Midbrain (tissue), 1 donor: ENCODE data around the gene MEIOB.

Source experiments
- DNase-seq: peaks from one replicate; lab custom pipeline; 2025; lab: John Stamatoyannopoulos, UW

MEIOB gene

GRCh38 chr16:1831186-1832075, 40.5 kb downstream of the MEIOB start:
- DNase-seq, result no peak

DNA sequence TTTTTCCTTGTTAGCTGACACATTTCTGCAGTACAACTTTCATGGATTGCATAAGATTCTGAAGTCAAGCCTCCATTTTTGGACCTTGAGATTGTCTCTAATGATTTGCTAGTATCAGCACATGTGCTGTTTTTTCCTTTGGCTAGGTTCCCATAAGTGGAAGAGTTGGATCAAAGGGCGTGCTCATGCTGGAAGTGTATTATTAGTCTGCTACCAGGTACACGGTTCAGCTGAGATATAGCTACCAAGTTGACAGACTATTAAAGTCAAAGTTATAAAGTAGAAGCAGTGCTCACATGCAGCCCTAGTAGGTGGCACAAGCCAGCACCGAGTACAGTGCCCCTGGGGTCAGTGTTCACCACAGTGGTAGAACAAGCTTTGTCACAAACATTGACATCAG, 41.8 kb downstream of the MEIOB start:
- no peak for DNase-seq

DNA sequence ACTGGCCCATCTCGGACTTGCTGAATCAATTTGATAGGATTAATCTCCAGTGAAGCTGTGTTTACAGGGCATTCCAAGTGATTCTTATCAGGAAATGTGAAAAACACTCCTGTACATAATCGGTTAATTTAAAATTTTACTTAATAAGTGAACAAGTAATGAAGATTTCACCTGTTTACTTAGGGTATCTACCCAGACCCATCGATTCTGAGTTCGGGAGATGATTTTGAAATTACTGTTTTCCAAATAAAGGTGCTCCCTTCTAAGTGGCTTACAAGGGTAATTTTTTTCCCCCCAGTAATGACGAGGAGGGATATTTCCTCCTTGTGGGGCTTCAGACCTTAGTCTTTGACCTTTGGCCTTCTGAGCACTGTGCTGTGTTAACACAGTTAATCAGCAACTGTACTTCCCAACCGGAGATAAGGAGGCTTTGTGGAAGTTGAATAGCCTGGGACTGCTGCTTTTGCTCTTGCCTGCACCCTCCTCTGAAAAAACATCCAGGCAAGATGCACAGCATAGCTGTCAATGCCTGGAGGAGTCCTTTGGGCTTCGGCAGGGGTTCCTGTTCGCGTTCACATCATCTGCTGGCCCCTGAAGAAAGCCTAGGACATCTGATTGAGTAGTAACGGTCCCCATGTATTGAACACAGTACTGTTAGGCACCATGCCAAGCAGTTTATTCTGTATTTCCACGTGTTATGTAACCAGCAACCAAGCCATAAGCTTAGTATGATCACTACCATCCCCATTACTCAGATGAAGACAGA, 43.1 kb downstream of the MEIOB start:
- DNase-seq, result no peak

GRCh38 chr16:1826691-1827573, 45.0 kb downstream of the MEIOB start, which contains the start of the genes FAHD1 and HAGH:
FAHD1 (plus strand) TSS chr16:1827206; CDS start chr16:1827239, 33 bp downstream.
HAGH (minus strand) TSS chr16:1826825; CDS start chr16:1826787, 38 bp downstream.
- DNase-seq, result peak; percentile 95

DNA sequence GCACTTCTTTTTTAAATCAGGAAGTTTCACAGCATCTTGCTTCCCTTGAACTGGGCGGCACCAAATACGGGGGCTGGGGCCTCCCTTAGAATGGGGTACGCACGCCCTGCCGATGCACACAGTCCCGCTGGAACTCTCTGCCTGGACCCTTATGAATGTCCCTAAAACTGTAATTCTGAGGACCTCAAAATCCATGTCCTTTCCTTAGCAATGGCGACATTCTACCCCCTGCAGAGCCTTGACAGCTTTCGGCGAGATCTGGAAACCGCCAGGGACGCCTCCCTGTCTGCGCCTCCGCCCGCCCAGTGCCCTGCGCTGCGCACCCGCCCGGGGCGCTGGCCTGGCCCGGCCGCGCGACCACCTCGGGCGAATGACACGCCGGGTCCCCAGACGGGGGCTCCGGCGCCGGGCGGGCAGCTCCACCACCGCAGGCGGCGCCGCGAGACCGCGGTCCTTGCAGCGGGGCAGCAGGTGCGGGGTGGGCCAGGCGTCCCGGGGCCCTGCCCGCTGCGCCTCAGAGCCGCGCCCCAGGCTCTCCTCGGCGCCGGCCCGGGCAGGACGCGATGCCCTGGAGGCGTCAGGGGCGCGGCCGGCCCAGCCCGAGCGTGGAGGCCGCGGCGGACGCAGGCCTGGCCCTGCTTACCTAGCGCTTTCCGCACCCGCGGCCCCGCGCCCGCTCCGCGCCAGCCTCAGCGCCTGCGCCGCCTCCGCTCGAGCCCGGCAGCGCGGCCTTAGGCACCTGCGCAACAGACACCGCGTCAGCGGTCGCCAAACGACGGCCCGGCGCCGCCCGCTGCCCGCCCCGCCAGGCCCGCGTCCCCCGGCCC, 45.9 kb downstream of the MEIOB start:
- peak; percentile 9 for DNase-seq

- DNase-seq, result no peak
Measured at GRCh38 chr16:1825381-1825863, 46.5 kb downstream of the MEIOB start.

- peak; percentile 1 for DNase-seq
Measured at GRCh38 chr16:1823821-1824220, 48.1 kb downstream of the MEIOB start.

- DNase-seq, result no peak
Measured at GRCh38 chr16:1822801-1823200, 49.2 kb downstream of the MEIOB start.

DNA sequence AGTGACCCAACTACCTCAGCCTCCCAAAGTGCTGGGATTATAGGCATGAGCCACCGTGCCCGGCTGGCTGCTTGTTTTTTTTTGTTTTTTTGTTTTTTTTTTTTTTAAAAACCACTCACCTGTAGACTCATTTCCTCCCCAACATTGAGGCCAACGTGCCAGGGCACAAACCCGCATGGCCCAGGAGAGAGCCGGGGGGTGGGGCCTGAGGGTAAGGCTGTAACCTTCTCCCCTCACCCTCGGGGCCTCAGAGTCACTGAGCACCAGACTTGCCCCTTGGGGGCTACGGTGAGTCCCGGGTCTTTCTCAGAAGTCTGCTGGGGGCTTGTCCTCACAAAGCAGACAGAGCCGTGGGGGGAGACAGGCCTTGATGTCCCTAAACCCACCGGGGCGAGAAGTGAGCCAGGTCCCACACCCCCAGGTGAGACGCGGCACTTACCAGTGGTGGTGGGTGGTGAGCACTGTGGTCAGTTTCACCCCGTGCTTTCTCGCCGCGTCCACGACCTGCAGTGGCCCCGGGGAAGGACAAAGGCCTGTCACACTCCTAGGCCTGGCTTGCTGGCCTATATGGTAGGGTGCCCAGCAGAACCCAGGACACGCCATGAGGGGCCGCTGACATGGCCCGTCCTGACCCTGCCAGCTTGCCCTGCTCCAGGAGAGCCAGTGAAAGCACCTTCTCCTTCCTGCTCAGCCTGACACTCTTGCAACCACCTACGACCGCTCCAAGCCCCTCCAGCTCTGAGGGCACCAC, 49.9 kb downstream of the MEIOB start:
- DNase-seq, result no peak

GRCh38 chr16:1820946-1821290, 51.0 kb downstream of the MEIOB start:
- DNase-seq, result no peak

DNA sequence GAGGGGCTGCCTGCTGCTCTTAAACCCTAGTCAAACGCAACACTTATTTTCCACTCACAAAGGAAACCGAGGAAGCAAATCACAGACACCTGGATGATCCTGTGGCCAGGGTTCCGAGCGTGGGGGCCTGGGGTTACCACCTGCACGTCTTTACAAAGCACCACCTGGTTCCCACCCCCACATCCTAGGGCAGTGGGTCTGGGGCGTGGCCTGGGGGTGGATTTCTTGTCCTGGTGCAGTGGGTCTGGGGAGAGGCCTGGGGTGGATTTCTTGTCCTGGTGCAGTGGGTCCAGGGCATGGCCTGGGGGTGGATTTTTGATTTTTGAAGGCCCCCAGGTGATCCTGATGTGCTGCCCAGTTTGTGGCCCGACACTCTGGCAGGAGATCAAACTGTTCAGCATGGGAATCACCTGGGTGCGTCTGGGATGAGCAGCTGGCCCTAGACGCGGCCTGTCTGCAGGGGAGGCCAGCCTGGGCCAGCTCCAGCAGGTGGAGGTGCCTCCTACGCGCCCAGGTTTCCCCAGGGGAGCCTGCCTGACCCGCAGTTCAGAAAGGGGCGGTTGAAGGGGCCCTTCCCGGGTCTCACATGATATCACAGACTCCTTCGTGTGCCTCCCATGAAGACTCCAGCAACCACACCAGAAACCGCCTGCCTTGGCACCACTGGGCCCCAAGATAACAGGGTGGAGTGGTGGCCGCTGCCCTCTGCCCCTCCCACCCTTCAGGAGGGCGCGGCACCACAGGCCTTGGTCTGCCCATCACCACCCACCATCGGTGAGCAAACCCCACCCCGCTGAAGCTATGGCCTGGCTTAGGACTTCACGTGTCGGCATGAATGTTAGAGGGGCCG, 51.6 kb downstream of the MEIOB start:
- no peak for DNase-seq

- DNase-seq, result no peak
Measured at GRCh38 chr16:1819611-1820010, 52.4 kb downstream of the MEIOB start.

- no peak for DNase-seq
Measured at GRCh38 chr16:1818873-1819525, 53.0 kb downstream of the MEIOB start.

- DNase-seq, result no peak
Measured at GRCh38 chr16:1818204-1818872, 53.6 kb downstream of the MEIOB start.

DNA sequence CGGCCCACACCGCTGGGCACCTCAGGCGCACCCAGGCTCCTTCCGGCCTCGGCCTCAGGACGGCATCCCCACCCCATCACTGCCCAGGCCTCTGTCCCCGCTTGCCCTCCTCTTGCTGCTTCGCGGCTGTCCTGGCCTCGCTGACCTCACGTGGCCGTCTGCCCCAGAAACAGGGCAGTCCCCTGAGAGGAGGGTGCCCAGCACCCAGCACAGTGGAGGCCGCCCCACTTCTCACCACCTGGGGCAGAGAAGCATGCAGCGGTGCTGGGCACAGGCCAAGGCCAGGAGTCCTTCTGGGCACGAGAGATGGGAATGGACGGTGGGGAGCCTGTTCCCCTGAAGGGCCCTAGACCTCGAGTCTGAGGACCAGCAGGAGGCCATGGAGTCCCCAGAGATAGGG, 54.2 kb downstream of the MEIOB start:
- no peak for DNase-seq

- no peak for DNase-seq
Measured at GRCh38 chr16:1817276-1817589, 54.7 kb downstream of the MEIOB start.

DNA sequence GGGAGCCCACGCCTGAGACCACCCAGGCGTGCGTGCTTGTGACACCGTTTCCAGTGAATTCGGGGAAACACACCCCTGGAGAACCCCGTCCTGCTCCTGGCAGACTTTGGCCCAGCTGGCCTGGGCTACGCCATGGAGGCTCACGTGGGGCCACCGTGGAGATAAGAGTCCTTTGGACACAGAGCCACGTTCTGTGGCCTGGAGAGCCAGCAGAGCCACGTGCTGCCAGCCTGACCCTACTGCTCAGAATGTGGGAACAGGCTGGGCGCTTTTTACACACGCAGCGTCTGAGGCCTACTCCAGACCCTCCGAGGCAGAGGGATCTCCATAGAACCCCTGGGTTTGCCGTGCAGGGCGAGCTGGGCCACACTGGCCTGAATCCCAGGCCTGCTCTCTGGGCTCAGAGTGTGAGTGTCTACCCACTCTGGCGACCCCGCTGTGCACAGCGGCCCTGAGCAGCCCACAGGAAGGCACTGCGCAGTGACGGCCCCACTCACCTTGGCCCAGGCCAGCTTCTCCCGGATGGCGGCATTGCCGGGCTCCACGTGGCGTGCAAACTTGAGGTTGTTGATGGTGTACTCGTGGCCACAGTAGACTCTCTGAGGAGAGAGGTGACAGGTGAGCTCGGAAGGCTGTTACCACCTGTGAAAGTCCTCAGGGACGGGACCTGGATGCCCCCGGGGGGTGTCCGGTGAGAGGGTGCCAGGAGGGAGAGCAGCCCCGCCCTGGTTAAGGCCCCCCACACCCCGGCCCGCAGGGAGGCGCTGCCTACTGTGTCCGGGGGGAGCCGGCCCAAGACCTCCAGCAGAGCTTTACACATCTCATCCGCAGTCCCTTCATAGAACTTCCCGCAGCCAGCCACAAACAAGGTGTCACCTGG, 55.3 kb downstream of the MEIOB start:
- DNase-seq, result no peak
